Measurements from ENCODE around the gene FOXN3.

Gene FOXN3

GRCh38 chr14:89267163-89267562 lies 149.9 kb downstream of the FOXN3 start:
- no peaks in the 10 kb centered on the region for H3K36me3 ChIP-seq (replicated peaks)
- no peaks in the 10 kb centered on the region for H3K27me3 ChIP-seq (replicated peaks)
- no peak for TF ChIP-seq CTCF (IDR thresholded peaks at IDR 0.05; ENCODE audit: low read depth, low read length, missing control alignments)
- in situ Hi-C loops (cut with HindIII; ENCODE audit: low pct_ligation_motif_present, low sequenced_read_pairs) = no loop called here
- DNase-seq = no peak
- H3K27ac ChIP-seq = no peak overlapping the region
- H3K4me3 ChIP-seq (ENCODE audit: low read depth, low read length) = no peak overlapping the region

- Histone ChIP-seq H3K27ac (no peak overlapping the region), H3K36me3 (replicated peaks) (no peaks in the 10 kb centered on the region), H3K4me3 (ENCODE audit: low read depth, low read length) (no peak overlapping the region), H3K27me3 (replicated peaks) (no peaks in the 10 kb centered on the region)
- DNase-seq = no peak
- no peak for TF ChIP-seq CTCF (IDR thresholded peaks at IDR 0.05; ENCODE audit: low read depth, low read length, missing control alignments)
- in situ Hi-C loops (cut with HindIII; ENCODE audit: low pct_ligation_motif_present, low sequenced_read_pairs) = no loop called here
Measured at GRCh38 chr14:89266754-89267153, 150.3 kb downstream of the FOXN3 start.

- Histone ChIP-seq H3K27ac (no peak overlapping the region), H3K36me3 (replicated peaks) (no peaks in the 10 kb centered on the region), H3K4me3 (ENCODE audit: low read depth, low read length) (no peak overlapping the region), H3K27me3 (replicated peaks) (no peaks in the 10 kb centered on the region)
- TF ChIP-seq CTCF (IDR thresholded peaks at IDR 0.05; ENCODE audit: low read depth, low read length, missing control alignments) = no peak
- DNase-seq = no peak
- in situ Hi-C loops (cut with HindIII; ENCODE audit: low pct_ligation_motif_present, low sequenced_read_pairs) = no loop called here
Measured at GRCh38 chr14:89265234-89265633, 151.8 kb downstream of the FOXN3 start.

- in situ Hi-C loops (cut with HindIII; ENCODE audit: low pct_ligation_motif_present, low sequenced_read_pairs) = no loop called here
- Histone ChIP-seq H3K27me3 (replicated peaks) (no peaks in the 10 kb centered on the region), H3K36me3 (replicated peaks) (no peaks in the 10 kb centered on the region), H3K4me3 (ENCODE audit: low read depth, low read length) (no peak overlapping the region), H3K27ac (no peak overlapping the region)
- no peak for TF ChIP-seq CTCF (IDR thresholded peaks at IDR 0.05; ENCODE audit: low read depth, low read length, missing control alignments)
- no peak for DNase-seq
Measured at GRCh38 chr14:89264196-89264800, 152.7 kb downstream of the FOXN3 start.

GRCh38 chr14:89262041-89262440 lies 155.0 kb downstream of the FOXN3 start:
- H3K36me3 ChIP-seq (replicated peaks) = no peaks in the 10 kb centered on the region
- TF ChIP-seq CTCF (IDR thresholded peaks at IDR 0.05; ENCODE audit: low read depth, low read length, missing control alignments) = no peak
- H3K4me3 ChIP-seq (ENCODE audit: low read depth, low read length) = no peak overlapping the region
- H3K27ac ChIP-seq = no peak overlapping the region
- H3K27me3 ChIP-seq (replicated peaks) = no peaks in the 10 kb centered on the region
- DNase-seq = no peak
- in situ Hi-C loops (cut with HindIII; ENCODE audit: low pct_ligation_motif_present, low sequenced_read_pairs) = no loop called here

GRCh38 chr14:89260898-89261297 lies 156.1 kb downstream of the FOXN3 start:
- DNase-seq = no peak
- in situ Hi-C loops (cut with HindIII; ENCODE audit: low pct_ligation_motif_present, low sequenced_read_pairs) = no loop called here
- H3K27ac ChIP-seq = no peak overlapping the region

More at GRCh38 chr14:89260898-89261297, 156.1 kb downstream of the FOXN3 start:
- no peaks in the 10 kb centered on the region for H3K27me3 ChIP-seq (replicated peaks)
- no peak overlapping the region for H3K4me3 ChIP-seq (ENCODE audit: low read depth, low read length)
- H3K36me3 ChIP-seq (replicated peaks) = no peaks in the 10 kb centered on the region
- TF ChIP-seq CTCF (IDR thresholded peaks at IDR 0.05; ENCODE audit: low read depth, low read length, missing control alignments) = no peak
